ENCODE measurements around the gene CNGA3.
"Not testable (repeated sequence)": the region's sequence is repeated elsewhere in the genome, so short reads cannot be mapped to it uniquely, and the experiment has no call there.

CNGA3 gene

GRCh38 chr2:98405301-98405700, 59.0 kb downstream of the CNGA3 start:
- Histone ChIP-seq H3K36me3 (ENCODE audit: insufficient read depth, low read length) (no peaks in the 10 kb centered on the region), H3F3A (ENCODE audit: insufficient read depth, low read length) (no peaks in the 10 kb centered on the region), H3K27ac (ENCODE audit: low read depth, low read length, poor library complexity, severe bottlenecking) (no peak overlapping the region)

GRCh38 chr2:98408155-98408554, 61.9 kb downstream of the CNGA3 start:
- Histone ChIP-seq H3K9ac (ENCODE audit: low read length) (no peak overlapping the region), H3K79me2 (ENCODE audit: insufficient read depth, low read length) (no peaks in the 10 kb centered on the region), H2AFZ (ENCODE audit: low read length) (no peak overlapping the region), H3K36me3 (ENCODE audit: insufficient read depth, low read length) (no peaks in the 10 kb centered on the region), H3F3A (ENCODE audit: insufficient read depth, low read length) (no peaks in the 10 kb centered on the region), H4K20me1 (ENCODE audit: insufficient read depth, low read length) (no peaks in the 10 kb centered on the region), H3K9me2 (ENCODE audit: low read depth, low read length) (no peaks in the 10 kb centered on the region), H3K27me3 (ENCODE audit: insufficient read depth, low read length) (no peaks in the 10 kb centered on the region), H3K27ac (ENCODE audit: low read depth, low read length, poor library complexity, severe bottlenecking) (no peak overlapping the region), H3K4me3 (ENCODE audit: low read depth, low read length, poor library complexity, severe bottlenecking) (no peak overlapping the region), H3K9me3 (ENCODE audit: low read length) (no peaks in the 10 kb centered on the region), H3K4me1 (ENCODE audit: insufficient read depth, low read length, severe bottlenecking) (no peaks in the 10 kb centered on the region), H3K4me2 (ENCODE audit: low read length) (no peak overlapping the region)
- TF ChIP-seq, protein P1, sequence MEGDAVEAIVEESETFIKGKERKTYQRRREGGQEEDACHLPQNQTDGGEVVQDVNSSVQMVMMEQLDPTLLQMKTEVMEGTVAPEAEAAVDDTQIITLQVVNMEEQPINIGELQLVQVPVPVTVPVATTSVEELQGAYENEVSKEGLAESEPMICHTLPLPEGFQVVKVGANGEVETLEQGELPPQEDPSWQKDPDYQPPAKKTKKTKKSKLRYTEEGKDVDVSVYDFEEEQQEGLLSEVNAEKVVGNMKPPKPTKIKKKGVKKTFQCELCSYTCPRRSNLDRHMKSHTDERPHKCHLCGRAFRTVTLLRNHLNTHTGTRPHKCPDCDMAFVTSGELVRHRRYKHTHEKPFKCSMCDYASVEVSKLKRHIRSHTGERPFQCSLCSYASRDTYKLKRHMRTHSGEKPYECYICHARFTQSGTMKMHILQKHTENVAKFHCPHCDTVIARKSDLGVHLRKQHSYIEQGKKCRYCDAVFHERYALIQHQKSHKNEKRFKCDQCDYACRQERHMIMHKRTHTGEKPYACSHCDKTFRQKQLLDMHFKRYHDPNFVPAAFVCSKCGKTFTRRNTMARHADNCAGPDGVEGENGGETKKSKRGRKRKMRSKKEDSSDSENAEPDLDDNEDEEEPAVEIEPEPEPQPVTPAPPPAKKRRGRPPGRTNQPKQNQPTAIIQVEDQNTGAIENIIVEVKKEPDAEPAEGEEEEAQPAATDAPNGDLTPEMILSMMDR (IDR thresholded peaks at IDR 0.05; ENCODE audit: low read length), result no peak

More at GRCh38 chr2:98405301-98405700, 59.0 kb downstream of the CNGA3 start:
- Histone ChIP-seq H3K4me3 (ENCODE audit: low read depth, low read length, poor library complexity, severe bottlenecking) (no peak overlapping the region), H3K9me2 (ENCODE audit: low read depth, low read length) (no peaks in the 10 kb centered on the region), H4K20me1 (ENCODE audit: insufficient read depth, low read length) (no peaks in the 10 kb centered on the region), H3K4me1 (ENCODE audit: insufficient read depth, low read length, severe bottlenecking) (no peaks in the 10 kb centered on the region), H3K9me3 (ENCODE audit: low read length) (no peaks in the 10 kb centered on the region), H3K79me2 (ENCODE audit: insufficient read depth, low read length) (no peaks in the 10 kb centered on the region), H3K27me3 (ENCODE audit: insufficient read depth, low read length) (no peaks in the 10 kb centered on the region), H2AFZ (ENCODE audit: low read length) (no peak overlapping the region), H3K4me2 (ENCODE audit: low read length) (no peak overlapping the region), H3K9ac (ENCODE audit: low read length) (no peak overlapping the region)
- no peak for TF ChIP-seq EZH2 (IDR thresholded peaks at IDR 0.05; ENCODE audit: borderline replicate concordance, low read length)
- TF ChIP-seq, protein P1 (IDR thresholded peaks at IDR 0.05; ENCODE audit: low read length), result no peak

GRCh38 chr2:98412751-98413458, 66.6 kb downstream of the CNGA3 start:
- Histone ChIP-seq H3F3A (ENCODE audit: insufficient read depth, low read length) (no peaks in the 10 kb centered on the region), H4K20me1 (ENCODE audit: insufficient read depth, low read length) (no peaks in the 10 kb centered on the region), H3K9me2 (ENCODE audit: low read depth, low read length) (no peaks in the 10 kb centered on the region), H3K4me2 (ENCODE audit: low read length) (no peak overlapping the region), H2AFZ (ENCODE audit: low read length) (no peak overlapping the region), H3K9me3 (ENCODE audit: low read length) (0 out of 2 replicates have a peak, but pooled peaks cover 3% of the 10 kb centered on the region), H3K4me1 (ENCODE audit: insufficient read depth, low read length, severe bottlenecking) (no peaks in the 10 kb centered on the region), H3K27me3 (ENCODE audit: insufficient read depth, low read length) (no peaks in the 10 kb centered on the region), H3K36me3 (ENCODE audit: insufficient read depth, low read length) (no peaks in the 10 kb centered on the region), H3K27ac (ENCODE audit: low read depth, low read length, poor library complexity, severe bottlenecking) (no peak overlapping the region), H3K79me2 (ENCODE audit: insufficient read depth, low read length) (no peaks in the 10 kb centered on the region), H3K9ac (ENCODE audit: low read length) (no peak overlapping the region), H3K4me3 (ENCODE audit: low read depth, low read length, poor library complexity, severe bottlenecking) (no peak overlapping the region)
- TF ChIP-seq EZH2 (IDR thresholded peaks at IDR 0.05; ENCODE audit: borderline replicate concordance, low read length), result no peak
- TF ChIP-seq, protein P1 (IDR thresholded peaks at IDR 0.05; ENCODE audit: low read length), result peak; percentile 82

DNA sequence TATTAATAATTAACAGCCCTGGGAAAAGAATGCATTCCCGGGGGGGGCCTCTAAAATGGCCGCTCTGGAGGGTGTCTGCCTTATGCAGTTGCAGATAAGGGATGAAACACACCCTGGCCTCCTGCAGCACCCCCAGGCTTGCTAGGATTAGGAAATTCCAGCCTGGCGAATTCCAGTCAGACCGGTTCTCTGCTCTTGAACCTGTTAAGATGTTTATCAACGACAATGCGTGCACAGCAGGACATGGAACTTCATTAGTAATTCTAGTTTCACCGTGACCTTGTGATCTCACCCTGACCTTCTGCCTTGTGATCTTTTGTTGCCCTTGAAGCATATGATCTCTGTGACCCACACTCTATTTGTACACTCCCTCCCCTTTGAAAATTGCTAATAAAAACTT, 68.0 kb downstream of the CNGA3 start:
- not testable (repeated sequence) for H3K27ac ChIP-seq (ENCODE audit: low read depth, low read length, poor library complexity, severe bottlenecking); H3K9ac ChIP-seq (ENCODE audit: low read length); H2AFZ ChIP-seq (ENCODE audit: low read length)

GRCh38 chr2:98415719-98416248, 69.5 kb downstream of the CNGA3 start:
- H3K79me2 ChIP-seq (ENCODE audit: insufficient read depth, low read length); H3K27me3 ChIP-seq (ENCODE audit: insufficient read depth, low read length); H3K4me3 ChIP-seq (ENCODE audit: low read depth, low read length, poor library complexity, severe bottlenecking); H3F3A ChIP-seq (ENCODE audit: insufficient read depth, low read length); H3K4me2 ChIP-seq (ENCODE audit: low read length); H3K4me1 ChIP-seq (ENCODE audit: insufficient read depth, low read length, severe bottlenecking); H3K36me3 ChIP-seq (ENCODE audit: insufficient read depth, low read length); H4K20me1 ChIP-seq (ENCODE audit: insufficient read depth, low read length); H3K9ac ChIP-seq (ENCODE audit: low read length); H2AFZ ChIP-seq (ENCODE audit: low read length); H3K9me2 ChIP-seq (ENCODE audit: low read depth, low read length); H3K27ac ChIP-seq (ENCODE audit: low read depth, low read length, poor library complexity, severe bottlenecking); H3K9me3 ChIP-seq (ENCODE audit: low read length): not testable (repeated sequence)

More for the DNA sequence above, 68.0 kb downstream of the CNGA3 start:
- H3K4me1 ChIP-seq (ENCODE audit: insufficient read depth, low read length, severe bottlenecking); H3K9me2 ChIP-seq (ENCODE audit: low read depth, low read length); H3K27me3 ChIP-seq (ENCODE audit: insufficient read depth, low read length); H3F3A ChIP-seq (ENCODE audit: insufficient read depth, low read length); H3K4me3 ChIP-seq (ENCODE audit: low read depth, low read length, poor library complexity, severe bottlenecking); H3K9me3 ChIP-seq (ENCODE audit: low read length); H3K4me2 ChIP-seq (ENCODE audit: low read length); H4K20me1 ChIP-seq (ENCODE audit: insufficient read depth, low read length); H3K79me2 ChIP-seq (ENCODE audit: insufficient read depth, low read length); H3K36me3 ChIP-seq (ENCODE audit: insufficient read depth, low read length): not testable (repeated sequence)

Measured in OCI-LY1 (cell line).